NB4 (cell line): Measurements from ENCODE around the gene GALNT11.

Experiments used
- MYC ChIP-seq: IDR thresholded peaks from 2 replicates; pipeline ENCODE4 v1.6.1; 2011; ENCODE audit warnings: low read depth, low read length
- POLR2A ChIP-seq: IDR thresholded peaks from 2 replicates; pipeline ENCODE4 v1.6.1; 2011; ENCODE audit warnings: mild to moderate bottlenecking; ENCODE audit not compliant: insufficient read length; ENCODE audit errors: extremely low read depth
- TF ChIP-seq, protein P1 (sequence below): IDR thresholded peaks from one replicate; pipeline ENCODE4 v1.5.1; 2012; ENCODE audit warnings: low read depth, low read length

DNA sequence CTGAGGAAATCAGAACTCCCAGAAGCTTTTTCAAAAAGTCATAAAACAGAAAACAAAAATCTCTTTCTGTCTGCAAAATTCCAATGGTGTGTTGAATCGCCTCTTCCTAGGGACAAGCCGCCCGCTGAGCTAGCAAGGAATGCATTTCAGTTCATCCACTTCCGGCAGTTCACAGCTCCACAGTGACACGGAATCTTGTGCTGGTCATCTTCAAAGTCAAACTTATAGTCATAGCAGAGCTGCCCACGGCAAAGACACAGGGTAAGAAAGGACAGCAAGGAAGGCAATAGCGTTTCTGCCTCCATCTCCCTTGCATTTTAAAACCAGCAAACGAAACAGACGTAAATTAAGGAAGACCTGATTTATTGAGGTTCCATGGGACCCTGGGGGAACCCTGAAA is 111.2 kb downstream of the GALNT11 start:
- TF ChIP-seq, protein P1, sequence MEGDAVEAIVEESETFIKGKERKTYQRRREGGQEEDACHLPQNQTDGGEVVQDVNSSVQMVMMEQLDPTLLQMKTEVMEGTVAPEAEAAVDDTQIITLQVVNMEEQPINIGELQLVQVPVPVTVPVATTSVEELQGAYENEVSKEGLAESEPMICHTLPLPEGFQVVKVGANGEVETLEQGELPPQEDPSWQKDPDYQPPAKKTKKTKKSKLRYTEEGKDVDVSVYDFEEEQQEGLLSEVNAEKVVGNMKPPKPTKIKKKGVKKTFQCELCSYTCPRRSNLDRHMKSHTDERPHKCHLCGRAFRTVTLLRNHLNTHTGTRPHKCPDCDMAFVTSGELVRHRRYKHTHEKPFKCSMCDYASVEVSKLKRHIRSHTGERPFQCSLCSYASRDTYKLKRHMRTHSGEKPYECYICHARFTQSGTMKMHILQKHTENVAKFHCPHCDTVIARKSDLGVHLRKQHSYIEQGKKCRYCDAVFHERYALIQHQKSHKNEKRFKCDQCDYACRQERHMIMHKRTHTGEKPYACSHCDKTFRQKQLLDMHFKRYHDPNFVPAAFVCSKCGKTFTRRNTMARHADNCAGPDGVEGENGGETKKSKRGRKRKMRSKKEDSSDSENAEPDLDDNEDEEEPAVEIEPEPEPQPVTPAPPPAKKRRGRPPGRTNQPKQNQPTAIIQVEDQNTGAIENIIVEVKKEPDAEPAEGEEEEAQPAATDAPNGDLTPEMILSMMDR: no peak
- TF ChIP-seq POLR2A (no peak), MYC (no peak)
